WERI-Rb-1 (cell line): ENCODE results near the gene CHIC2.

Experiments
- DNase-seq: peaks from one replicate; pipeline ENCODE4 v3.0.0-alpha.2; 2020
- H3K27ac ChIP-seq: fragments of 250-450 bp; sonication (Bioruptor Pico); 2 replicates; pipeline ENCODE4 v1.5.1; 2020; ENCODE audit warnings: mild to moderate bottlenecking, moderate library complexity
- H3K27me3 ChIP-seq: fragments of 250-450 bp; sonication (Bioruptor Pico); 2 replicates; pipeline ENCODE4 v1.5.1; 2021; ENCODE audit warnings: mild to moderate bottlenecking, low read depth, moderate library complexity; ENCODE audit not compliant: insufficient read depth, severe bottlenecking
- H3K36me3 ChIP-seq: fragments of 250-450 bp; sonication (Bioruptor Pico); 2 replicates; pipeline ENCODE4 v1.5.1; 2020; ENCODE audit warnings: mild to moderate bottlenecking, moderate library complexity
- H3K4me3 ChIP-seq: 2 replicates; pipeline ENCODE4 v1.5.1; 2011; ENCODE audit warnings: low read depth, mild to moderate bottlenecking, control low read depth, low read length
- H3K9me3 ChIP-seq: fragments of 250-450 bp; sonication (Bioruptor Pico); 2 replicates; pipeline ENCODE4 v1.5.1; 2021; ENCODE audit warnings: mild to moderate bottlenecking, moderate library complexity; ENCODE audit not compliant: severe bottlenecking
- CTCF ChIP-seq: IDR thresholded peaks from 2 replicates; pipeline ENCODE4 v1.5.1; 2011; ENCODE audit warnings: low read depth, mild to moderate bottlenecking, control low read depth, inconsistent platforms, low read length

CHIC2 gene

GRCh38 chr4:53974561-53974960, 89.8 kb downstream of the CHIC2 start:
- Histone ChIP-seq H3K9me3 (no peaks in the 10 kb centered on the region), H3K36me3 (no peaks in the 10 kb centered on the region), H3K27me3 (peaks cover 37% of the 10 kb centered on the region), H3K27ac (no peak overlapping the region), H3K4me3 (no peak overlapping the region)
- TF ChIP-seq CTCF = no peak
- DNase-seq = no peak

- H3K27me3 ChIP-seq = peaks cover 25% of the 10 kb centered on the region
- no peak for TF ChIP-seq CTCF
These were observed 96.4 kb downstream of the CHIC2 start for GRCh38 chr4:53967986-53968385.

GRCh38 chr4:53963781-53964180, 100.6 kb downstream of the CHIC2 start:
- no peak for TF ChIP-seq CTCF
- Histone ChIP-seq H3K27ac (no peak overlapping the region), H3K9me3 (no peaks in the 10 kb centered on the region), H3K4me3 (no peak overlapping the region), H3K36me3 (no peaks in the 10 kb centered on the region), H3K27me3 (peaks cover 13% of the 10 kb centered on the region)
- no peak for DNase-seq

More at GRCh38 chr4:53967986-53968385, 96.4 kb downstream of the CHIC2 start:
- no peak overlapping the region for H3K27ac ChIP-seq
- H3K4me3 ChIP-seq = no peak overlapping the region
- H3K9me3 ChIP-seq = no peaks in the 10 kb centered on the region
- DNase-seq = no peak
- H3K36me3 ChIP-seq = no peaks in the 10 kb centered on the region

- peaks cover 13% of the 10 kb centered on the region for H3K27me3 ChIP-seq
- H3K27ac ChIP-seq = no peak overlapping the region
- H3K4me3 ChIP-seq = no peak overlapping the region
- no peak for TF ChIP-seq CTCF
- DNase-seq = no peak
- H3K9me3 ChIP-seq = no peaks in the 10 kb centered on the region
- no peaks in the 10 kb centered on the region for H3K36me3 ChIP-seq
These were observed 101.1 kb downstream of the CHIC2 start for GRCh38 chr4:53963336-53963735.

- no peak overlapping the region for H3K27ac ChIP-seq
- H3K27me3 ChIP-seq = peaks cover 10% of the 10 kb centered on the region
- H3K36me3 ChIP-seq = no peaks in the 10 kb centered on the region
- TF ChIP-seq CTCF = no peak
- H3K4me3 ChIP-seq = no peak overlapping the region
- no peak for DNase-seq
- H3K9me3 ChIP-seq = no peaks in the 10 kb centered on the region
These were observed 101.7 kb downstream of the CHIC2 start for GRCh38 chr4:53962516-53963225.

GRCh38 chr4:53961351-53961750, 103.1 kb downstream of the CHIC2 start:
- peaks cover 10% of the 10 kb centered on the region for H3K27me3 ChIP-seq
- no peak for TF ChIP-seq CTCF

More at GRCh38 chr4:53961351-53961750, 103.1 kb downstream of the CHIC2 start:
- H3K27ac ChIP-seq = no peak overlapping the region
- H3K36me3 ChIP-seq = no peaks in the 10 kb centered on the region
- no peaks in the 10 kb centered on the region for H3K9me3 ChIP-seq
- no peak for DNase-seq
- H3K4me3 ChIP-seq = no peak overlapping the region
